C4-2B (cell line): Measurements from ENCODE around the gene MITF.

Experiments used
- H3K27ac ChIP-seq: fragments of 450-650 bp; 2 replicates; pipeline ENCODE4 v1.5.1; 2017
- CTCF ChIP-seq: fragments of 450-650 bp; conservative IDR thresholded peaks from 2 replicates; pipeline ENCODE4 v1.5.1; 2017; ENCODE audit warnings: mild to moderate bottlenecking
- ZFX ChIP-seq: fragments of 450-650 bp; IDR thresholded peaks from 2 replicates; pipeline ENCODE4 v1.6.1; 2017

The MITF gene

GRCh38 chr3:69997631-69998307, 258.5 kb downstream of the MITF start:
- no peak for TF ChIP-seq ZFX
- no peak for TF ChIP-seq CTCF
- no peak overlapping the region for H3K27ac ChIP-seq

- H3K27ac ChIP-seq = no peak overlapping the region
- no peak for TF ChIP-seq CTCF
Observed at GRCh38 chr3:69998759-69999139, 259.5 kb downstream of the MITF start.

DNA sequence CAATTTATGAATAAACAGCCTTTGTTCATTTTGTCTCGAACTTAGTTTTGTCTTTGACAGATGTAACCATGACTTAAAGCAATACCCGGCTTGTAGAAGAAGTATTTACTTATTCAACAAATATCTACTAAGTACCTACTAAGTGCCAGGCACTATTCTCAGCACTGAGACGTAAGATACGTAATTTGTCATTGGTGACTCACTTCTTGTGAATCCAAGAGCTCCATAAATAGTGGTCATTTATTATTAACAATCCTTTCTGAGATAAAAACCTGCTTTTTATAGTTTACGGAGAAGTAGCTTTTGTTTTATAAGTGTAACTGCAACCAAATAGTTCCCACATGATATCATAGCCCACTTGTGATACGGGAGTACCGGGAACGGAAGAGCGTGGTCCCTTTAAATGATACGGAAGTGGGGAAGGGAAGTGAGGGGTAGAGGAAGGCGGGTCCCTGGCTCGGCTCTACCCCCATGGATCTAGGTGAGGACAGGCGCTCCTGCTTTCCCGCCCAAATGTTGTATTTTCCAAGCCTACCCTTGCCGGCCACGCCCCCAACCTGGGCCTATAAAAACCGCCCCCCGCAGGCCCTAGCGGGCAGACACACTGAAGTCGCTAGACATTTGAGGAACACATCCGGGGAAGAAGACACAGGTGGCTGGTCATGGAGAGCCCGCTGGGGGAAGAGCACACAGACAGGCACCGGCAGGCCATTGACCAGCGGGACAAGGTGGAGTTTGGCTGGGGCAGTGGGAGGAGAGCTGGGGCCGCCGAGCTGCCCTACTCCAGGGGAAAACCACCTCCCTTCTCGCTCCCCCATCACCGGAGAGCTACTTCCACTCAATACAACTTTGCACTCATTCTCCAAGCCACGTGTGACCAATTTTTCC, 260.1 kb downstream of the MITF start, which contains the start of gene SAMMSON:
SAMMSON (plus strand) TSS at position 594 of the 888 bp plus-strand sequence.
- TF ChIP-seq ZFX = no peak
- no peak for TF ChIP-seq CTCF
- H3K27ac ChIP-seq = no peak within 1 kb of the TSS

- TF ChIP-seq CTCF (no peak), ZFX (no peak)
- H3K27ac ChIP-seq = no peak overlapping the region
Observed at GRCh38 chr3:70000028-70000410, 260.8 kb downstream of the MITF start.

- no peak for TF ChIP-seq ZFX
- no peak for TF ChIP-seq CTCF
- no peak overlapping the region for H3K27ac ChIP-seq
Observed at GRCh38 chr3:70000563-70001081, 261.4 kb downstream of the MITF start.

GRCh38 chr3:70003119-70003518, 263.9 kb downstream of the MITF start:
- no peak overlapping the region for H3K27ac ChIP-seq
- TF ChIP-seq CTCF = no peak
- TF ChIP-seq ZFX = no peak

DNA sequence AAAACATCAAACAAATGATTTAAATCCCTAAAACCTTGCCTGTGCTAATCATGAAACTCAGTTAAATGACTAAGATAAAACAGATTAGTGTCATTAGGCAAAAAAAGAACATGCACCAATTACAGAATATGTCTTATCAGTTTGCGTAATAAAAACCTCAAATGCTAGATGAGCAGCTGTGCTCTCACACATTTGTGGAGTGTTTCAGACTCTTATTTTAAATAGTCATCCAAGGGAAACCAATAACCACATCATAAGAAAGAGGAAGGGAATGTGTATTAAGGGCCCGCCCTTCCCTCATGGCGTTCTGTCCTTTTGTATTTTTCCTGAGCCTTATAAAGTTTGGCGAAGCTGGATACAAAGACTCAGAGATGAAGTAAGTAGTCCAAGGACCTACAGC, 266.8 kb downstream of the MITF start:
- H3K27ac ChIP-seq = no peak overlapping the region
- TF ChIP-seq CTCF (no peak), ZFX (no peak)
